Mesenteric fat pad (tissue), 1 donor: ENCODE data around the gene MBD3L2. TPM values are rescaled to one million over a fixed set of nuclear protein-coding genes. Genes with fewer than 3 reads are reported as not detected.
A peak's percentile ranks its signal among the peaks of the same experiment; 100 is the strongest.
"Not testable (repeated sequence)": the region's sequence is repeated elsewhere in the genome, so short reads cannot be mapped to it uniquely, and the experiment has no call there.

Source experiments
- DNase-seq: peaks from one replicate; pipeline ENCODE4 v3.0.0-alpha.2; 2020; ENCODE audit warnings: low spot score
- long read RNA-seq: library from polyadenylated mRNA; unstranded; transcript quantifications from one replicate; pipeline ENCODE4 v2.0.0, GENCODE V29; 2020
- total RNA-seq: library from RNA; stranded (reverse); fragmentation: NEBNext Ultra II Directional; extraction: Animal tissue kit (Norgen Biotek cat#: 25700); gene quantifications from one replicate; pipeline ENCODE4 v1.2.1, GENCODE V29; 2021
- donor health status: DM: yes; HTN: yes; CAD: no.

The MBD3L2 gene
- not detected for total RNA-seq
- long read RNA-seq = 0 reads

DNA sequence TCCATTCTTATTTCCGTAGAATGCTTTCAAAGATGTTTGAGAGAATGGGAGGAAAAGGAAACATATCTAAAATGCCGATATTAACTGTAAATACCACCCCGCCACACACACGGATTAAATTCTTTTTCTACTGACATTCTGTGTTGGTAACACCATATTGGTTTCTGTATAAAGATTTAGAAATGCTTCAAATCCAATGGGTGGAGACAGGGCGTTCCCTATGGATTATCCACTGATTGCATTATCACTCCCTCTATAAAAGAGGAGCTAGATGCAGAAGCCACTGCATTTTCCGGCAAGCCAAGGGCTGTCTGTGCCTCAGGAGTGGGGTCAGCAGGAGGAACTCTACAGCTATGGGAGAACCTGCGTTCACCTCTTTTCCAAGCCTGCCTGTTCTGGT, at the start of gene MBD3L2:
Gene MBD3L2 (plus strand): TSS at position 301 of the 400 bp plus-strand sequence. CDS start 53 bp downstream, at position 354.
- not testable (repeated sequence) for DNase-seq

DNA sequence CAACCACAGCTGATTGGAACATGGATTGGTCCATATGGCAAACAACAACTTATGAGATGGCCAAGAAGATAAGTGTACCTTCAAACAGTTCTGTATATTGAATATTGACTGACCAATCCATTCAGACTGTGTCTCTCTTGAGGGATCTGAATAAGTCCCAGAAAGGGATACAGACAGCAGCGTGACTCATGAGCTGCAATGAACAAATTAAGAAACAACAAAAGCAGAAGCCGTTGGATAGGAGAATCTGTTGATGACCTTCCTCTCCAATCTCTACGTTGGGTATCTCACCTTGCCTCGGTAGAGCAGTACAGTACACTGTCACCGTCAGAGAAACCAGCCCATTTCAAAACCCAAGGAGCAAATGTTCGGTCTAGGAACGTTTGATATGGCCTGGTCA, 49.2 kb upstream of the MBD3L2 start:
- DNase-seq = no peak

DNA sequence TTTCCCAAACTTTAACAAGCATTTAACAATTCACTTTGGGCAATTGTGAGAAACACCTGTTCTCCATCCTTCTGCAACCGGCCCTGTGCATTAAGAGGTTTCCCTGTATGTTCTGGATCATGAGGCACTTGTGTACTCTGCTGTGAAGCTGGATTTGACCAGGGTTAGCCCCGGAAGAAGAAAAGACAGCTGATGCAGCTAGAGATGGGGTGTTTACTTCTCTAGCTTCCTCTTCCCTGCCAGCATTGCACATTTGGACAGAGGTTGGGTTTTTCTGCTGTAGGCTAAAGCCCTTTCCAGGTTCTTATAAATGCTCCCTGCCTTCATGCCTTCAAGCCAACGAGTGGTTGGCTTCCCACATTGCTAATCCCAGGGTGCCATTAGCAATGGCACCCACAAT, 48.8 kb upstream of the MBD3L2 start:
- no peak for DNase-seq

DNA sequence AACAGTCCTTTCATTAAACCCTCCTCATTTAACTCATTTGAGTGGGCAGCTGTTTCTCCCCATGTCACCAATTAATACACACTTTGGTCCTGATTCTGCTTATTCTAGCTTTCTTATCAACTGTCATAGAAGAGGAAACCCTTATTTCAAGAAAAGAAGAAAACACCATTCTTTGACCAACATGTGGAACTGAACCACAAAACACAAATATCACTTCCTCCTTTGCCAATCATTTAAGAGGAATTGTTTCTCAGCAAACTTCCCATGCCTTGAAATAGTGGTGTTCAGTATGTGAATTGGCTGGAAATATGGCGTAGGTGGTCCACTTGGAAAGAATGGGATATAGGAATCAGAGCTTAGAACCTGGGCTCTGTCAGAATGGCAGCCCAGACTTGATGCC, 48.3 kb upstream of the MBD3L2 start:
- no peak for DNase-seq

DNA sequence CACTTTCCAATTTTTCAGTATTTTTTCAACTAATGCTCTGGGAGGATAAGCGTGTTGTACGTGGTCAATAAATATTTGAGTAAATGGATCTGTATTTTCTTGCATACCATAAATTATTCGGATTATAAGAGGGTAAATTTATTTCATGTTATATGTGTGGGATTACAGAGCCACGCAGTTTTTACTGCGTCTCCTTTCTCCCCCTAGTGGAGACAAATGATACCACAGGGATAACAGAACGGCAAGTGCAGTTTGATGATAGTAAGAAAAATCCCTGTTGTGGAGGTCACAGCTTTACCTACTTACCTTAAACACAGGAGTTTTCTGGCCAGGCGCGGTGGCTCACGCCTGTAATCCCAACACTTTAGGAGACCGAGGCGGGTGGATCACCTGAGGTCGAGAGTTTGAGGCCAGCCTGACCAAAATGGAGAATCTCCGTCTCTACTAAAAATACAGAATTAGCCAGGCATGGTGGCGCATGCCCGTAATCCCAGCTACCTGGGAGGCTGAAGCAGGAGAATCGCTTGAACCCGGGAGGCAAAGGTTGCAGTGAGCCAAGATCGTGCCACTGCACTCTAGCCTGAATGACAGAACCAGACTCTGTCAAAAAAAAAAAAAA, 44.7 kb upstream of the MBD3L2 start:
- no peak for DNase-seq

DNA sequence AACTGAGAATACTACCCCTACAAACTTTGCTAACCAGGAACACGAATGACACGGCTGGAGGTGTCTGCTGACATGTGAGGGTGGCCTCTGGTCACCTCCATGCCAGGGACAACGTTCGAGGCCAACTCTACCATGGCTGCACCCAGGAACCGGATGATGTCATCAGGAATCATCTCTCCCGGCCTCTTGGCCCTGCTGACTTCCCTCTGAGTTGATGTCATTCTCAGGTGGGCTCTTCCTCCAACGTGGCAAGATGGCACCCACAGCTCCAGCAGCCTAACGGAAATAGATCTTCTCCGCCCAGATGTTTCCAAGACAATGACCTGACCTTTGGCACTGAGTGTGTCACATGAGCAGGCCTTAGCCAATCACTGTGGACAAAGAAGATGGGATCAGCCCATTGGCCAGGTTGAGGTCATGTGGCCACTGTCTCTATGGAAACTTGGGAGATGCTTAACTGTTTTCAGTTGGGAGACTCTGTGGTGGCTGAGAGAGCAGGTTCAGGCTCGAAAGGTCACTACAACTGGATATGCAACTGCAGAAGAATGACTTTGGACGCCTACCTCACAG, 42.9 kb upstream of the MBD3L2 start:
- no peak for DNase-seq

DNA sequence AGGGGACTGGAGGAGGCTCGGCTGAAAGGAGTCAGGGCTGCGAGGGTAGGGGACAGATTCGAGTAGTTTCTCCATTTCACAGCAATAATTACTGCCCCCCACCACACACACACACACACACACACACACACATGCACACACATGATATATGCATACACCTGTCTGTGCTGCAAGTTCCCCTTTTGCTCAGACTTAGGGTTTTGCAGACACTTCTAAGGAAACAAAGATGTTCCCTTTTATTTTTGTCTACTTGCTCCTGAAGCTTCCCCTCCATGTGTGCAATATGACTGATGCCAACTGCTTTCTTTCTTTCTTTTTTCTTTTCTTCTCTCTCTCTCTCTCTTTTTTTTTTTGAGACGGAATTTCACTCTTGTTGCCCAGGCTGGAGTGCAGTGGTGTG, 41.3 kb upstream of the MBD3L2 start:
- no peak for DNase-seq

DNA sequence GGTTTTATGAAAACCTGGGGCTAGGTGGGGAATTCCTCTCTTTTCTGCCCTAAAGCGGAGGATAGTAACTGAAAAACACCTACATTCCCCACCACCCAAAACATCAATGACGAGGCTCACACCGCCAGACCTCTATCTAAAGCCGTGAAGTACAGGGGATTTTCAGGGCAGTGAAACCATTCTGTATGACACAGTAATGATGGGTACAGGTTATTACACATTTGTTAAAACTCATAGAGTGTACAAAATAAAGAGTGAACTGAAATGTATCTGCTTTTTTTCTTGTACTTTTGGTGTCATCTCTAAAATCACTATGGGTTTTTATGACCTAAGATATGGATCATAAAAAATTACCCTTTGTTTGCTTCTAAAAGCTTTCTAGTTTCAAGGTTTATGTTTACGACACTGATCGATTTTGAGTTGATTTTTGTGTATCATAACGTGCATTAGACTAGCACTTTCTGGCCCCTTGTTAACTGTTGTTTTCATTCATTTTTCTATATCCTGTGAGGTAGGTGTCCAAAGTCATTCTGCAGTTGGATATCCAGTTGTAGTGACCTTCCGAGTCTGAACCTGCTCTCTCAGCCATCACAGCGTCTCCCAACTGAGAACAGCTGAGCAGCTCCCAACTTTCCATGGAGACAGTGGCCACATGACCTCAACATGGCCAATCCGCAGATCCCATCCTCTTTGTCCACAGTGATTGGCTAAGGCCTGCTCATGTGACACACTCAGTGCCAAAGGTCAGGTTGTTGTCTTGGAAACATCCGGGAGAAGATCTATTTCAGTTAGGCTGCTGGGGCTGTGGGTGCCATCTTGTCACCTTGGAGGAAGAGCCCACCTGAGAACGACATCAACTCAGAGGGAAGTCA, 38.2 kb upstream of the MBD3L2 start:
- no peak for DNase-seq

DNA sequence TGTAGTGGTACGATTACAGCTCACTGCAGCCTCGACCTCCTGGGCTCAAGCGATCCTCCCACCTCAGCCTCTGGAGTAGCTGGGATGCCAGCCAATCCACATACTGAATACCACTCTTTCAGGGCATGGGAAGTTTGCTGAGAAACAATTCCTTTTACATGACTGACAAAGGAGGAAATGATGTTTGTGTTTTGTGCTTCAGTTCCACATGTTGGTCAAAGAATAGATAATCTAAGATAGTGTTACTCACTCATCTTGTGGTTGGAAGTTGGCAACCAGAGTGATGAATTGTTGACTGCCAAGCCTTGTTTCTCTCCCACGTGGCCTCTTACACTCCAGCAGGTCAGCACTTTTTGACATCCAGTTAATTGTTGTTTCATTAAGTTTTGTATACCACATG, 35.4 kb upstream of the MBD3L2 start:
- DNase-seq = no peak

DNA sequence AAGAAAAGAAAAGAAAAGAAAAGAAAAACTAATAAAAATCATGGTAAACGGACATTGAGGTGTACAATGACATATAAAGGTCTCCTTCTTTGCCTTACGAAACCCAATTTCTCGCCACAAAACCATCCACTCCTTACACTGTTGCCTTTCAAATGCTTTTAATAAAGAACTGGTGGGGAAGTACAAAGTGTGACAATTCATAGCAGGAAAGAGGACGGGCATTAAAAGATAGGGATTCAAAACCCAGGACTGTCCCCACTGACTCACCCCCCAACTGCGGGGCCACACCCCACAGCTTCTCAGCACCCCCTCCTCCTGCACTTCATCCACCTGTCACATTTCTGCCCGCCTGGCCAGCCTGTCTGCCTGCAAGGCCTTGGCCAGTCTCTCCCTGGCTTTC, 30.3 kb upstream of the MBD3L2 start:
- DNase-seq = no peak

DNA sequence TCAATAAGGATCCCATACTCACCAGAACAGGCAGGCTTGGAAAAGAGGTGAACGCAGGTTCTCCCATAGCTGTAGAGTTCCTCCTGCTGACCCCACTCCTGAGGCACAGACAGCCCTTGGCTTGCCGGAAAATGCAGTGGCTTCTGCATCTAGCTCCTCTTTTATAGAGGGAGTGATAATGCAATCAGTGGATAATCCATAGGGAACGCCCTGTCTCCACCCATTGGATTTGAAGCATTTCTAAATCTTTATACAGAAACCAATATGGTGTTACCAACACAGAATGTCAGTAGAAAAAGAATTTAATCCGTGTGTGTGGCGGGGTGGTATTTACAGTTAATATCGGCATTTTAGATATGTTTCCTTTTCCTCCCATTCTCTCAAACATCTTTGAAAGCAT, 27.8 kb upstream of the MBD3L2 start, which contains the start of gene MBD3L2B:
Gene MBD3L2B (minus strand): TSS at position 101 of the 400 bp plus-strand sequence. CDS start 34 bp downstream, at position 67.
- DNase-seq = not testable (repeated sequence)

DNA sequence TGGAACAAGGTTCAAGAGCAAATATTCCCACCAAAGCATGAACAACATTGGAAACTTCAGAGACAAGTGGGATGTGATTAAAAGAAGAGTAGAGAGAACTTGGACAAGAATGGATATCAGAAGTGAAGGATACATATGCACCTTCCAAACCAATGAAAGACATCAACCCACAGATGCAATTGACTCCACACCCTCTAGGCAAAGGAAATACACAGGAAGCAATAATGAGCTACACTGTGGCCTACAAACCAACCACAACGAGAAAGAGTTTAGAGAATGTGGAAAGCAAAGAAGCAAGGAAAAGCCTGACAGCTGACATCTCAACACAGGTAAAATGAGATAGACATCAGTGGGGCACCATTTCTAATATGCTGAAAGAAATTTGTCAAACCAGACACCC, 20.3 kb upstream of the MBD3L2 start:
- not testable (repeated sequence) for DNase-seq

DNA sequence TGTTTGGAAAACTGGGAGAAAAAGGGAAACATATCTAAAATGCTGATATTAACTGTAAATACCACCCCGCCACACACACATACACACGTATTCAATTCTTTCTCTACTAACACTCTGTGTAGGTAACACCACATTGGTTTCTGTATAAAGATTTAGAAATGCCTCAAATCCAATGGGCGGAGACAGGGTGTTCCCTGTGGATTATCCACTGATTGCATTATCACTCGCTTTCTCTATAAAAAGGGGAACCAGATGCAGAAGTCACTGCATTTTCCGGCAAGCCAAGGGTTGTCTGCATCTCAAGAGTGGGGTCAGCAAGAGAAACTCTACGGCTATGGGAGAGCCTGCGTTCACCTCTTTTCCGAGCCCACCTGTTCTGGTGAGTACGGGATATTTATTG, 18.8 kb upstream of the MBD3L2 start, which contains the start of gene MBD3L5:
Gene MBD3L5 (plus strand): TSS at position 301 of the 400 bp plus-strand sequence. CDS start 34 bp downstream, at position 335.
- not testable (repeated sequence) for DNase-seq

DNA sequence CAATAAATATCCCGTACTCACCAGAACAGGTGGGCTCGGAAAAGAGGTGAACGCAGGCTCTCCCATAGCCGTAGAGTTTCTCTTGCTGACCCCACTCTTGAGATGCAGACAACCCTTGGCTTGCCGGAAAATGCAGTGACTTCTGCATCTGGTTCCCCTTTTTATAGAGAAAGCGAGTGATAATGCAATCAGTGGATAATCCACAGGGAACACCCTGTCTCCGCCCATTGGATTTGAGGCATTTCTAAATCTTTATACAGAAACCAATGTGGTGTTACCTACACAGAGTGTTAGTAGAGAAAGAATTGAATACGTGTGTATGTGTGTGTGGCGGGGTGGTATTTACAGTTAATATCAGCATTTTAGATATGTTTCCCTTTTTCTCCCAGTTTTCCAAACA, 9.0 kb upstream of the MBD3L2 start, which contains the start of gene MBD3L4:
Gene MBD3L4 (minus strand): TSS at position 101 of the 400 bp plus-strand sequence. CDS start 35 bp downstream, at position 66.
- not testable (repeated sequence) for DNase-seq

DNA sequence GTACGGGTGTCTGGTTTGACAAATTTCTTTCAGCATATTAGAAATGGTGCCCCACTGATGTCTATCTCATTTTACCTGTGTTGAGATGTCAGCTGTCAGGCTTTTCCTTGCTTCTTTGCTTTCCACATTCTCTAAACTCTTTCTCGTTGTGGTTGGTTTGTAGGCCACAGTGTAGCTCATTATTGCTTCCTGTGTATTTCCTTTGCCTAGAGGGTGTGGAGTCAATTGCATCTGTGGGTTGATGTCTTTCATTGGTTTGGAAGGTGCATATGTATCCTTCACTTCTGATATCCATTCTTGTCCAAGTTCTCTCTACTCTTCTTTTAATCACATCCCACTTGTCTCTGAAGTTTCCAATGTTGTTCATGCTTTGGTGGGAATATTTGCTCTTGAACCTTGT, 7.6 kb upstream of the MBD3L2 start:
- DNase-seq = not testable (repeated sequence)

DNA sequence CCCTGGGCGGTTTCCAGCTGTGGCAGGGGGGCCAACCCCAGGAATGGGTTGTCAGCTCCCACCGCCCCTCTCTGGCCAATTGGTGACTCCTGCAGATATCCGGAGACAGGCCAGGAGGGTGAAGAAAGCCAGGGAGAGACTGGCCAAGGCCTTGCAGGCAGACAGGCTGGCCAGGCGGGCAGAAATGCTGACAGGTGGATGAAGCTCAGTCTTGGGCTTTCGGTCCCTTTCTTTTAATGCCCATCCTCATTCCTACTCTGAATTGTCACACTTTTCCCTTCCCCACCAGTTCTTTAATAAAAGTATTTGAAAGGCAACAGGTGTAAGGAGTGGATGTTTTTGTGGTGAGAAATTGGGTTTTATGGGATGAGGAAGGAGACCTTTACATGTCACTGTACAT, 2.3 kb downstream of the MBD3L2 start:
- DNase-seq = not testable (repeated sequence)

DNA sequence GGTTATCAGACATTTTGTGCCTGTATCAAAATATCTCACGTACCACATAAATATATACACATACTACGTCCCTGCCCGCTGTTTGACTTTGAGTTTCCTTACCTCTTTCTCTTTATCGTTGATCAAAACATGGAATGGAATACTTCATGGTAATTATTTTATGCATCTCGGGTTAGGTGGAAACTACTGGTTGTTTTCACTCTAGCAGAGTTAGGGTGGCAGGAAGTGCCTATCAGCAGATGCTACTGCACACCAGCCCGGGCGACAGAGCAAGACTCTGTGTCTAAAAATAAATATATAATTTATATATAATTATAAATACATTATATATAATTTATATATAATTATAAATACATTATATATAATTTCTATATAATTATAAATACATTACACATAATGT, 3.8 kb downstream of the MBD3L2 start:
- not testable (repeated sequence) for DNase-seq

DNA sequence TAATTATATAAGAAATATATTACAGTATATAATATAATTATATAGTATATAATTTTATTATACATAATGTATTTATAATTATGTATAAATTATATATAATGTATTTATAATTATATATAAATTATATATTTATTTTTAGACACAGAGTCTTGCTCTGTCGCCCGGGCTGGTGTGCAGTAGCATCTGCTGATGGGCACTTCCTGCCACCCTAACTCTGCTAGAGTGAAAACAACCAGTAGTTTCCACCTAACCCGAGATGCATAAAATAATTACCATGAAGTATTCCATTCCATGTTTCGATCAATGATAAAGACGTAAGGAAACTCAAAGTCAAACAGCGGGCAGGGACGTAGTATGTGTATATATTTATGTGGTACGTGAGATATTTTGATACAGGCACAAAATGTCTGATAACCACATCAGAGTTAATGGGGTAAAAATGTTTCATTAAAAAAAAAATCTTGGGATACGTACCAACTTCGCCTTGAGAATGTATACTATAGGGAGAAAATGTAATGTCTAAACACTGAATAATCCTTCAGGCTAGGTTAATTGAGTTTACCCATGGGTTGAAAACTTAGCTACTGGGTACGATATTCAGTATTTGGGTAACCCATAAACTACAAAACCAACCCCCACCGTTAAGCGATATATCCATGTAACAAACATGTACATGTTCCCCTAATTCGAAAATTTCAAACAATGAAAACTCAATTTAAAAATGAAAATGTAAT, 5.7 kb downstream of the MBD3L2 start:
- not testable (repeated sequence) for DNase-seq

DNA sequence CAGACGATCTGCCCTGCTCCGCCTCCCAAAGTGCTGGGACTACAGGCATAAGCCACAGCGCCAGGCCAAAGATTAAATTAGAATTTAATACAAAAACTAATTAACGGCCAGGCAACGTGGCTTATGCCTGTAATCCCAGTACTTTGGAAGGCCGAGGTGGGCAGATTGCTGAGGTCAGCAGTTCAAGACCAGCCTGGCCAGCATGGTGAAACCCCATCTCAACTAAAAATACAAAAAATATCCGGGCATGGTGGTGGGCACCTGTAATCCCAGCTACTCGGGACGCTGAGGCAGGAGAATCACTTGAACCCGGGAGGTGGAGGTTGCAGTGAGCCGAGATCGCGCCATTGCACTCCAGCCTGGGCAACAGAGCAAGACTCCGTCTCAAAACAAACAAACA, 6.6 kb downstream of the MBD3L2 start:
- not testable (repeated sequence) for DNase-seq

DNA sequence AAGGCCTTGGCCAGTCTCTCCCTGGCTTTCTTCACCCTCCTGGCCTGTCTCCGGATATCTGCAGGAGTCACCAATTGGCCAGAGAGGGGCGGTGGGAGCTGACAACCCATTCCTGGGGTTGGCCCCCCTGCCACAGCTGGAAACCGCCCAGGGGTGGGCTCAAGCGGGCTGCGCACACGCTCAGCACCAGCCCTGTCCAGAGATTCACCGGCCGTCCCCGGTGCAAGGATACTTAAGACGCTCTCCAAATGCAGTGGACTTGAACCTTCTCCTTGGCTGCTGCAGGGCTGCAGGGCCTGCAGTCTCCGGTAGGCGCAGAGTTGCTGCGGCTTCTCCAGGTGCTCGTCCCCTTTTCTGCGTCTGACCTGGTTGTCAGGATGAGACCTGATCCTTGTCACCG, 7.2 kb downstream of the MBD3L2 start:
- DNase-seq = peak; percentile 81

DNA sequence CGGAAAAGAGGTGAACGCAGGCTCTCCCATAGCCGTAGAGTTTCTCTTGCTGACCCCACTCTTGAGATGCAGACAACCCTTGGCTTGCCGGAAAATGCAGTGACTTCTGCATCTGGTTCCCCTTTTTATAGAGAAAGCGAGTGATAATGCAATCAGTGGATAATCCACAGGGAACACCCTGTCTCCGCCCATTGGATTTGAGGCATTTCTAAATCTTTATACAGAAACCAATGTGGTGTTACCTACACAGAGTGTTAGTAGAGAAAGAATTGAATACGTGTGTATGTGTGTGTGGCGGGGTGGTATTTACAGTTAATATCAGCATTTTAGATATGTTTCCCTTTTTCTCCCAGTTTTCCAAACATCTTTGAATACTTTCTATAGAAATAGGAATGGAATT, 9.5 kb downstream of the MBD3L2 start, which contains the start of gene MBD3L3:
Gene MBD3L3 (minus strand): TSS at position 101 of the 400 bp plus-strand sequence. CDS start 71 bp downstream, at position 30.
- not testable (repeated sequence) for DNase-seq
